ENCODE data around the gene GUCA1A. TPM values are rescaled to one million over a fixed set of nuclear protein-coding genes. Genes with fewer than 3 reads are reported as not detected.

GUCA1A gene
- total RNA-seq, result not detected in 2 replicates

GRCh38 chr6:42173101-42173500 is at the start of gene GUCA1A:
Gene GUCA1A, plus strand, starts transcription at chr6:42173364. Its CDS starts 250 bp downstream, at chr6:42173614.
- DNase-seq (ENCODE audit: low read depth in 2 of 2), result no peak

DNA sequence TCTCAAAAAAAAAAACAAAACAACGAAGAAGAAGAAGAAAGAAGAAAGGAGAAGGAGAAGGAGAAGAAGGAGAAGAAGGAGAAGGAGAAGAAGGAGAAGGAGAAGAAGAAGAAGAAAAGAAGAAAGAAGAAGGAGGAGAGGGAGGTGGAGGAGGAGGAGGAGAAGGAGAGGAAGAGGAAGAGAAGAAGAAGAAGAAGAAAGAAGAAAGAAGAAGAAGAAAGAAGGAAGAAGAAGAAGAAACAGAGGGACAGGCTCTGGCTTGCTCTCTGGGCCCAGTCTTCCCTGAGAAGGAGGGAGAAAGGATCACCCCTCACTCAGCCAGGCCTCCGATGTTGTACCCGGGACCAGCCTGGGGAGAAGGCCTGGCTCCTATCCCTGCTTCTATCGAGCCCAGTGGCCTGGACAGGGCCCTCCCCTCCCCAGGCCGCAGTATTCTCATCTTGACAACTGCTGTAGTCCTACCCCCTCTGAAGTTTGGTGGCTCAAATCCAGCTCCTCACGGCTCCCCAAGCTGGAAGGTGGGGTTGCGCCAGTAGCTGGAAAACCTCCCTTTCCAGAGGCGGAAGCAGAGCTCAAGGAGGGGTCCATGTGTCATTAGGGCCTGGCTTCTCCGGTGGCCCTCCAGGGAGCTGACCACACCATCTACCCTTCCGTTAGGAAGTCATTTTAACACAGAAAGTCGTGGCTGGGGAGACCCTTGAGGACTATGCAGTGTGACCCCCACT is 49.6 kb upstream of the GUCA1A start:
- DNase-seq (ENCODE audit: low read depth in 2 of 2), result no peak

GRCh38 chr6:42124223-42124836 is 48.8 kb upstream of the GUCA1A start:
- no peak for DNase-seq (ENCODE audit: low read depth in 2 of 2)

GRCh38 chr6:42125231-42125630 is 47.9 kb upstream of the GUCA1A start:
- no peak for DNase-seq (ENCODE audit: low read depth in 2 of 2)

- no peak for DNase-seq (ENCODE audit: low read depth in 2 of 2)
Observed at GRCh38 chr6:42125663-42126062, 47.5 kb upstream of the GUCA1A start.

DNA sequence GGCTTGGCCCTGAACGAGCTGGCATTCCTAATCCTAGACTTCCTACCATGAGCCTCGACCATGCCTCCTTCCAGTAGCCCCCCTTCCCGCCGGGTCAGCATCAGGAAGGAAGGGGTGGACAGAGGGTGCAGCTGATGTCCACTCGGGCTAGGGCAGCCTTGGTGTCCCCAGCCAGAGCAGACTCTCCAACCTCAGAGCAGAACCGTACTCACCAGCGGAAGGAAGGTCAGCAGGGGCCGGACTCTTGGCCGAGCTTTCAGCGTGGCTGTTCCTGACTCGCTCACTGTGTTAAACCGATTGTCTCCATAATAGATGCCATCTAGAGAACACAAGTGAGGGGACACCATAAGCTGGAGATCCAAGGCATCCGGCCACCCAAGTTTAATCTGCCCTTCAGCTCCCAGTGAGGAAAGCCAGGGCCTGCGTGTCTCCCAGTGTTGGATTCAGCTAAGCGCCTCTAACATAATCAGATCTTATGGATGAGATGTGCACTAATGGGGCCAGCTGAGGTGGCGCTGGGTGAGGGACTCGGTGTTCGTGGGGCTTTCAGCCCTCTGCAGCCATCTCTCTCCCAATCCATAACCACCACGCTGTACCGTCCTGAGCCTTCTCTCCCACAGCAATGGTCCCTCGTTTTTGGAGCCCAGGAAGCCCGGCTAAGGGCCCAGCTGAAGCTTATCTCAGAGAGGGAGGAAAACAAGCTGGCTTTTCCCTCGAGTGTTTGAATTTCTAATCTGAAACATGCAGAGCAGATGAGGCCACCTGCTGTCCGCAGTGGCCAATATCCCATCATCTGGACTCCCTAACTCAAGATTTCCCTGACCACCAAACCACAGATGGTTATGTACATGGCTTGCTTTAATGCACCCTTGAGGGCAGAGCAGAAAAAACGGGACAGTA is 44.5 kb upstream of the GUCA1A start:
- DNase-seq (ENCODE audit: low read depth in 2 of 2), result peak; percentile 26 to 68

DNA sequence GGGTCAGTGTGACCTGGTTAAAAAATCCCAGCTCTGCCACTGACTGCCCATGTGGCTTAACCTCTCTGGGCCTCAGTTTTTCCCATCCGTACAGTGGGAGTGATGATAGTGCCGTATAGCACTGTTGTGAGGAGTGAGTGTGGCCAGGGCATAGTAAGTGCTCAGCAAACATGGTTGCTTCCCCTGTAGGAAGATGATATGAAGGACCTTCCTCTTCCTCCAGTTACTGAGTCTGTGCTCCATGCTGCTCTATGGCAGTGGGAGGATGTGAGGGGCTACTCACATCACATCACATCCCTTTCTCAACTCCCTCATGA is 43.8 kb upstream of the GUCA1A start:
- DNase-seq (ENCODE audit: low read depth in 2 of 2), result no peak

GRCh38 chr6:42131531-42131930 is 41.6 kb upstream of the GUCA1A start:
- peak in 1 of 2 donors; percentile 88 for DNase-seq (ENCODE audit: low read depth in 2 of 2)

- no peak for DNase-seq (ENCODE audit: low read depth in 2 of 2)
Observed at GRCh38 chr6:42133926-42134325, 39.2 kb upstream of the GUCA1A start.

- DNase-seq (ENCODE audit: low read depth in 2 of 2), result no peak
Observed at GRCh38 chr6:42135161-42135560, 38.0 kb upstream of the GUCA1A start.

GRCh38 chr6:42135722-42136121 is 37.4 kb upstream of the GUCA1A start:
- no peak for DNase-seq (ENCODE audit: low read depth in 2 of 2)

GRCh38 chr6:42136508-42137193 is 36.5 kb upstream of the GUCA1A start:
- peak in 1 of 2 donors; percentile 66 for DNase-seq (ENCODE audit: low read depth in 2 of 2)

- DNase-seq (ENCODE audit: low read depth in 2 of 2), result peak in 1 of 2 donors; percentile 63
Observed at GRCh38 chr6:42137194-42137753, 35.9 kb upstream of the GUCA1A start.

- no peak for DNase-seq (ENCODE audit: low read depth in 2 of 2)
Observed at GRCh38 chr6:42138190-42138589, 35.0 kb upstream of the GUCA1A start.

DNA sequence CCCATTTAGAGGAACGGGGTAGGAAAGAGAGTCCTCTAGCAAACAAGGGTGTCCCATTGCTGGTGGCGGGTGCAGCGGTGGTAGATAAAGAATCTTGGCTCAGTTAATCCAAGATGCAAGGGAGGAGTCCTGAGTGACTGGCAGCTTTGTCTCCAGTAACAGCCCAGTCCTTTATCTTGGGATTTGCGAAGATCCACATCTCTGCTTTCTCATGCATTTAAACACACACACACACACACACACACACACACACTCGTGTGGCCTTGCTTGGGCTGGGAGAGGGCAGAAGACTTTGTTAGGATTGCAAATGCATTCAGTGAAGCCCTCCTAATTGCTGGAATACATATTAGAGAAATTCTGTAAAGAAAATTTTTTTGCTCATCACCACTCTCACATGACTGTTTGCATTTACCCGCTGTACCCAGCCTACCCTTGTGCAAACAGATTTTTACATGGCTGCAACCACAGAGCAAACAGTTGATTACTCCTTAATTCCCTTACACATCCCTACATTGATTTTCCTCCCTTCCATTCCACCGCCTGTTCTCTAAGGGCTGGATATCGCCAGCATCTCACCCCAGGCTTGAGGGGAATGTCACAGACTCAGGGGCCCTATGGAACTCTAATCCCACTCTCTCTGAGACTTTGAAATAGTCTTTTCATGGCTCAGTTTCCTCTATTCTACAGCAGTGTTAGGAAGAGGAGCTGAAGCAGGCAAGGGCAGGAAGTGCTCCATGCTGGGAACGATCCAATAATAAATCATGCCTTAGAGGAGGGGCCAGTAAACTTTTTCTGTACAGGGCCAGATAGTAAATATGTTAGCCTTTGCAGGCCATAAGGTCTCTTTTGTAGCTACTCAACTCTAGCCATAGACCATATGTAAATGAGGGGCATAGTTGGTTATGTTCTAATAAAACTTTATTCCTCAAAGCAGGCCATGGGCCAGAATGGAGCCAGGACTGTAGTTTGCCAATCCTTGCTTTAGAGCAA is 34.2 kb upstream of the GUCA1A start:
- peak; percentile 2 to 65 for DNase-seq (ENCODE audit: low read depth in 2 of 2)

- no peak for DNase-seq (ENCODE audit: low read depth in 2 of 2)
Observed at GRCh38 chr6:42140032-42140431, 33.1 kb upstream of the GUCA1A start.

DNA sequence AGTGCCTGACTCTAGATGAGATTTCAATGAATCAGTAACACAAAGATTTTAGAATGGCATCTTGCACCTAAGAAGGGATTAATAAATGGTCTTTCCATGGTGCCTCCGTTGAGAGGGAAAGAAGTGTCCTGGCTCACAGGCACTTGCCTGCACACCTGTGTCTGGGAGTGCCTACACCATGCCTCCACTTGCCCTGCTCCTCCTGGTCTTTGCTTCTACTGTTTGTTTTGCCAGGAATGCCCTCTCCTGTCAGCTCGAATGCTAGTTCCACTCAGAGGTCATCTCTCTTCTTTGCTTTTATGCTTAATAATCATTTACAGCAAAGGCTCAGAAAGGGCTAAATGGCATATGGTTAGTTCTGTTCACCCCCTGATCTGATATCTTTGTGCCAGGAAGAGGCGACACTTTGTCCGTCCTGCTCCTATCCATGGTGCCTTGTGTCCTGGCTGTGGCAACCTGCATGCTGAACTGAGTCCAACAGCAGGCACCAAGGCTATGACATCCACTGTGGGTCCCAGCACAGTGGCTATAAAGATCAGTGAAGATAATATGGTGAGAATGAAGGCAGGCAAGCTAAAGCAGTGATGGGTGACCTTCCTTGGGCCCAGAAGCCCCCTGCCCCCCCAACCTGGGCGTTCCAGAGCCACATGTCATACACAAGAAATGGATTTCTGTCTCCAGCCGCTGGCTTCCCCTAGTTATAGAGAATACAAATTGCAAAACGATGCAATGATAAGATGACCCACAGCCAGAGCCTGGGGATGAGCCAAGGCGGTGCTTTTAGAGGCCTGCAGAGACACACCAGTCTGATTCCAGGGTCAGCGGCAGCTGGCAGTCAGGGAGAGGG is 32.2 kb upstream of the GUCA1A start:
- no peak for DNase-seq (ENCODE audit: low read depth in 2 of 2)

DNA sequence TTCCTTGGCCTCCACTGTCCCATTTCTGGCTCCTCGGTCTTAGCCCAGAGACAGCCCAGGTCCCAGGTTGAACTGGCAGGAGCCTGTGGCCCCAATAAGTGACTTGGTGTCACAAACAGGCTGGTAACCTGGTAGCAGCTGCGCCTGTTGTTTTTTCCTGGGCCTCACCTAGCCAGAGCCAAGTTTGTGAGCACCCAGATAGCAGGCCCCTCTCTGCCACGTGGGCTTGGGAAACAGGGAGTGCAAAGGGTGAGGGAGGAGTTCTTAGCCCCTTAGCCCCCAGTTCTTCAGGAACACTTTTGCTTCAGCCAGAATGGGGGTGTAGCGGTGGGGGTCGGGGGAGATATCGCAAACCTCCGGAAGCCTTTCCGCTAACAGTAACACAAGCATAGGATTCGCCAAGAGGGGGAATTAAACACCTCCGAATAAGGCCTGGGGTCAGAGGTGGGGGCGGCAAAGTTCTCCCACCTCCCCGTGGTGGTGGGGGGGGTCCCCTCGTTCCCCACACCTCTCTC is 31.5 kb upstream of the GUCA1A start:
- DNase-seq (ENCODE audit: low read depth in 2 of 2), result no peak
